Loucy (cell line): ENCODE results near the gene MBD3.

Experiments
- EZH2phosphoT487 ChIP-seq: fragments of 200-600 bp; IDR thresholded peaks from 2 replicates; pipeline ENCODE4 v1.6.1; 2018; ENCODE audit warnings: antibody characterized with exemption, mild to moderate bottlenecking, moderate library complexity, borderline replicate concordance
- TF ChIP-seq, protein P1 (sequence below): fragments of 200-600 bp; sonication (generic); conservative IDR thresholded peaks from 2 replicates; pipeline ENCODE4 v1.5.1; 2014; ENCODE audit warnings: mild to moderate bottlenecking, antibody characterized with exemption, low read length

DNA sequence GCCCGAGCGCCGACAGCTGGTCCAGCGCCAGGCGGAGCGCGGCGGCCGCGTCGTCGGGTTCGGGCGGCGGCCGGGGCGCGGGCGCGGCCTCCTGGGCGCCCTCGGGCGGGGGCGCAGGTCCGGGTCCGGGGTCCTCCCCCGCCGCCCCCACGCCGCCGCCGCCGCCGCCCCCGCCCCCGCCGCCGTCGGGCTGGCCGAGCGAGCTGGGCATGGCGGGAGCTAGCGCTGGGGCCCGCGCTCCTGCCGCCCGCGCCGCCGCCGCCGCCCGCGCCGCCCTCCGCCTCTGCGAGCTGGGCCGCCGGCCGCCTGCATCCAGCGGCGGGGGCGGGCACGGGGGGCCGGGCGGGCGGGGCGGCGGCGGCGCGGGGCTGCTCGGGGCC is 24.8 kb downstream of the MBD3 start:
- TF ChIP-seq, protein P1, sequence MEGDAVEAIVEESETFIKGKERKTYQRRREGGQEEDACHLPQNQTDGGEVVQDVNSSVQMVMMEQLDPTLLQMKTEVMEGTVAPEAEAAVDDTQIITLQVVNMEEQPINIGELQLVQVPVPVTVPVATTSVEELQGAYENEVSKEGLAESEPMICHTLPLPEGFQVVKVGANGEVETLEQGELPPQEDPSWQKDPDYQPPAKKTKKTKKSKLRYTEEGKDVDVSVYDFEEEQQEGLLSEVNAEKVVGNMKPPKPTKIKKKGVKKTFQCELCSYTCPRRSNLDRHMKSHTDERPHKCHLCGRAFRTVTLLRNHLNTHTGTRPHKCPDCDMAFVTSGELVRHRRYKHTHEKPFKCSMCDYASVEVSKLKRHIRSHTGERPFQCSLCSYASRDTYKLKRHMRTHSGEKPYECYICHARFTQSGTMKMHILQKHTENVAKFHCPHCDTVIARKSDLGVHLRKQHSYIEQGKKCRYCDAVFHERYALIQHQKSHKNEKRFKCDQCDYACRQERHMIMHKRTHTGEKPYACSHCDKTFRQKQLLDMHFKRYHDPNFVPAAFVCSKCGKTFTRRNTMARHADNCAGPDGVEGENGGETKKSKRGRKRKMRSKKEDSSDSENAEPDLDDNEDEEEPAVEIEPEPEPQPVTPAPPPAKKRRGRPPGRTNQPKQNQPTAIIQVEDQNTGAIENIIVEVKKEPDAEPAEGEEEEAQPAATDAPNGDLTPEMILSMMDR: no peak
- no peak for TF ChIP-seq EZH2phosphoT487
